ENCODE results near the gene MAPK4.

DNA sequence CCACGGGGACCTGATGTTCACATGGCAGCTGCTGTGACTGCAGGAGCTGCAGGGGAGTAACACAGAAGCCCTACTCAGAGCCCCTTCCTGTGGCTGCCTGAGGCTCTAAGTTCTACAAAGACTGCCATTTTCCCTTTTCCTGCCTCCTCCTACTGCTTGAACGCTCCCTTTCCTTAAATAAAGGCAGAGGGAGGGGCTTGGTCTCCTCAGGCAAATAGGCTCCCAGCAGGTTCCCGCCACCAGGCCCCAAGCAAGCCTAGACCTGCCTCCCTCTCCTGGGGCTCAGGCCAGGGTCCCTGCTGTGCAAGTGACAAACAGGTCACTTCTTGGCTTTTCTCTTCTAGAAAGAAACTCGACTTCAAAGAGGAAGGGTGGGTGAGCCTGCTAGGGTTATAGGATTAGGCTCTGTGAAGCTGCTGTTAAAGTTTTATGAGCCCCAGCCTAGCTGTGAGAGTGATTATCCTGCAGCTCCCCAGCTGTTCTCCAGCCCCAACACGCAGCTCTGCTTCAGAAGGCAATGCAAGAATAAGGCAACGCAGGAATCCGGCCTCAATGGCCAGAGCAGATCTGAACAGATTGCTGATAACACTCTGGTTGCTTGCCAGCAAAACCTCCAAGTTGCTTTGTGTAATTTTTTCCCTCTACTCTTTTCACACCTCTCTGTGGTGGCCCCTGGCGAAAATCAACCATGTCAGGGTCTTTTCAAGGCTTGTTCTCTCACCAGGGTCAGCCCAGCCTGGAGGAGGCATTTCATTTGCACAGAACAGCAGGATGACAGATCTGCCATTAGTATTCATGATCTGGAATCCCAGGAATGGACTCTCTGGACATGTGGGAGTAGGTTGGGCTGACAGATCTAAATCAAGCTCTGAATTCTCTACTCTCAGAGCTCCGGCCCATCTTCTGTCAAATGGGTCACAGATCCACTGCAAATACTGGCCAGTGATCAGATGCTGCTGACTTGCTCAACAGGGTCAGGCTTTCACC lies 188.6 kb downstream of the MAPK4 start:
- no peak for TF ChIP-seq POLR2A (IDR thresholded peaks at IDR 0.05)
- TF ChIP-seq, protein P1, sequence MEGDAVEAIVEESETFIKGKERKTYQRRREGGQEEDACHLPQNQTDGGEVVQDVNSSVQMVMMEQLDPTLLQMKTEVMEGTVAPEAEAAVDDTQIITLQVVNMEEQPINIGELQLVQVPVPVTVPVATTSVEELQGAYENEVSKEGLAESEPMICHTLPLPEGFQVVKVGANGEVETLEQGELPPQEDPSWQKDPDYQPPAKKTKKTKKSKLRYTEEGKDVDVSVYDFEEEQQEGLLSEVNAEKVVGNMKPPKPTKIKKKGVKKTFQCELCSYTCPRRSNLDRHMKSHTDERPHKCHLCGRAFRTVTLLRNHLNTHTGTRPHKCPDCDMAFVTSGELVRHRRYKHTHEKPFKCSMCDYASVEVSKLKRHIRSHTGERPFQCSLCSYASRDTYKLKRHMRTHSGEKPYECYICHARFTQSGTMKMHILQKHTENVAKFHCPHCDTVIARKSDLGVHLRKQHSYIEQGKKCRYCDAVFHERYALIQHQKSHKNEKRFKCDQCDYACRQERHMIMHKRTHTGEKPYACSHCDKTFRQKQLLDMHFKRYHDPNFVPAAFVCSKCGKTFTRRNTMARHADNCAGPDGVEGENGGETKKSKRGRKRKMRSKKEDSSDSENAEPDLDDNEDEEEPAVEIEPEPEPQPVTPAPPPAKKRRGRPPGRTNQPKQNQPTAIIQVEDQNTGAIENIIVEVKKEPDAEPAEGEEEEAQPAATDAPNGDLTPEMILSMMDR (IDR thresholded peaks at IDR 0.05) = no peak
- TF ChIP-seq POLR2AphosphoS5 (IDR thresholded peaks at IDR 0.05; ENCODE audit: insufficient read depth in 1 of 2, low read depth in 1 of 2) = no peak
